Left lobe of liver (tissue), 2 donors: ENCODE results near the gene CDC42EP1. TPM values are rescaled to one million over a fixed set of nuclear protein-coding genes. Genes with fewer than 3 reads are reported as not detected.
"Not testable (repeated sequence)": the region's sequence is repeated elsewhere in the genome, so short reads cannot be mapped to it uniquely, and the experiment has no call there.

Source experiments
- ATAC-seq: fragments of 200-7000 bp; cut with Tn5 transposase; one replicate; pipeline ENCODE4 v1.9.1; 2020; ENCODE audit warnings: mild to moderate bottlenecking, moderate library complexity
- DNase-seq: peaks from one replicate; pipeline ENCODE4 v3.0.0-alpha.2; 2020; ENCODE audit warnings: low spot score
- total RNA-seq: library from RNA; stranded (reverse); gene quantifications from one replicate; pipeline ENCODE4 v1.2.1, GENCODE V29; 2021
- donor health status: DM: no; HTN: no; CAD: no; lungs with moderate emphysema.
- donor health status: DM: no; HTN: yes; CAD: no.

Gene CDC42EP1
- total RNA-seq, result 38.9 TPM

DNA sequence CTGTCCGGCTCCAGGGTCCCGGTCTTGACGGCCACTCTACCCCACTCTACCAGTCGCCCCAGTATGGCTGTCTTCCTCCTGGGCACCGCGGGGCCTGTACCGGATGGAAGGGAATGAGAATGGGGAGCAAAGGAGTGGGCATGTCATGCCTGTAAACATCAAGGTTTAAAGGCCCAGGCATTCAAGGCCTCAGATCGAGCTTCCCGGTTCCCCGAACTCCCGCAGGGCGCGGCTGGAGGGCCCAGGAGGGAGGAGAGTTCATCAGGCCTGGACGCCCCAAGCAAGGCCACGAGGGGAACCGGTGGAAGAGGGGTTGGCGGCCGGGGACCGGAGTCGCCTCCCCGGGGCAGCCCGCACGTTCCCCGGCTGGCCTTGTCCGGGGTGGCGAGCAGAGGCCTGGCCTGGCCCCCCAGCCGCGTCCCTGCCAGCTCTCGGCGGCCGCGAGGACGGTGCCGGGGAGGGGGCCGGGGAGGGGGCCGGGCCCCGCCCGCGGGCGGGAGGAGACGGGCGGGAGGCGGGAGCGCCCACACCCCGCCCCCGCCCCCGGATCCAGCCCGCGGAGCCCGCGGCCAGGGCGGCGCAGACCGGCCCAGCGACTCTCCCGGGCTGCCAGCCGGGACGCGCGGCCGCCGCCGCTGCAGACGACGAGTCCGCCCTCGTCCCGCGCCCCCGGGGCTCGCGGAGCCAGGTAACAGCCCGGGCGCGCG is at the start of gene CDC42EP1:
Gene CDC42EP1 (plus strand): TSS at position 580 of the 707 bp plus-strand sequence. CDS start 5,870 bp downstream, outside the sequence.
- ATAC-seq (peak; percentile 70), DNase-seq (peak; percentile 78)

- ATAC-seq (no peak), DNase-seq (no peak)
These were observed 48.7 kb upstream of the CDC42EP1 start for GRCh38 chr22:37511395-37512104.

GRCh38 chr22:37514526-37515051 is 45.7 kb upstream of the CDC42EP1 start:
- DNase-seq (no peak), ATAC-seq (no peak)

- DNase-seq (no peak), ATAC-seq (no peak)
These were observed 44.4 kb upstream of the CDC42EP1 start for GRCh38 chr22:37515901-37516300.

DNA sequence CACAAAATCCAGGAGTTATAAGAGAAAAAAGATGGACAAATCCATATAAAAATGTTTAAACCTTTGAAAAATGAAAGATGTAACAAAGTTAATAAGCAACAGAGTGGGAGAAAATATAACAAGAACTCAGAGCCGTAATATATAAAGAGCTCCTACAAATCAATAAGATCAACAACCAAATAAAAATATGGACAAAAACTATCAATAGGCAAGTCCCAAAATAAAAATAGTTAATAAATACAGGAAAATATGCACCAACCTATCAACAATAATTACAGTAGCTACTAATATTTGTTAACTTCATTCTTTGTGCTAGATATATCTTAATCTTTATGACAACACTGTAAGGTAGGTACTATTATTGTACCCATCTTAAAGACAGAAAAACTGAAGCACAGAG is 43.8 kb upstream of the CDC42EP1 start:
- ATAC-seq, result no peak

DNA sequence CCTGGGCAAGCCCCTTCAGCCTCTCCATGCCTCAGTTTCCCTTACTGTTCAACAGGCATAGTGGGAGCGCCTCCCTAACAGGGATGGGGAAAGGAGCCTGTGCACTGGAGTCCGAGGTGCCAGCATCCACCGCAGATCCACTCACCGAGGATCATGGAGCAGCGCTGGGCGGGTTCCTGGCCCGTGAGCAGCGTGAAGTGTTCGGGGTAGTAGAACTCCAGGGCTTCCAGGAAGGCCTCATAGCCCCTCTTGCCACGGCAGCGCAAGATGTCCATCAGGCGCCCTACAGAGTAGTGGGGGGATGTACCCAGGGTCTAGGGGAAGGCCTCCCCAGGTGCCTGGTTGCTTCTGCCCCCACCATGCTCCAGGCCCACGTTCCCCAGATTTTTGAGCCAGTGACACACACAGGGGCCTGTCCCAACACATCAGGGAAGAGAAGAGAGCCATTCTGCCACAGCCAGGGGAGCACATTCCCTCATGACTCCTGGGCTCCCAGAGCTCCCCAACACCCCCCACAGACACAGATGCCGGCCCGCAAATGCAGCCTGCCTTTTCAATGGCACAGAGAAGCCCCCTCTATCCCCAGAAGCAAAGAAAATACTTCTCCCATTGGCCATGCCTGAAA is 42.3 kb upstream of the CDC42EP1 start:
- ATAC-seq (no peak), DNase-seq (no peak)

More for the DNA sequence above, 43.8 kb upstream of the CDC42EP1 start:
- DNase-seq, result no peak

DNA sequence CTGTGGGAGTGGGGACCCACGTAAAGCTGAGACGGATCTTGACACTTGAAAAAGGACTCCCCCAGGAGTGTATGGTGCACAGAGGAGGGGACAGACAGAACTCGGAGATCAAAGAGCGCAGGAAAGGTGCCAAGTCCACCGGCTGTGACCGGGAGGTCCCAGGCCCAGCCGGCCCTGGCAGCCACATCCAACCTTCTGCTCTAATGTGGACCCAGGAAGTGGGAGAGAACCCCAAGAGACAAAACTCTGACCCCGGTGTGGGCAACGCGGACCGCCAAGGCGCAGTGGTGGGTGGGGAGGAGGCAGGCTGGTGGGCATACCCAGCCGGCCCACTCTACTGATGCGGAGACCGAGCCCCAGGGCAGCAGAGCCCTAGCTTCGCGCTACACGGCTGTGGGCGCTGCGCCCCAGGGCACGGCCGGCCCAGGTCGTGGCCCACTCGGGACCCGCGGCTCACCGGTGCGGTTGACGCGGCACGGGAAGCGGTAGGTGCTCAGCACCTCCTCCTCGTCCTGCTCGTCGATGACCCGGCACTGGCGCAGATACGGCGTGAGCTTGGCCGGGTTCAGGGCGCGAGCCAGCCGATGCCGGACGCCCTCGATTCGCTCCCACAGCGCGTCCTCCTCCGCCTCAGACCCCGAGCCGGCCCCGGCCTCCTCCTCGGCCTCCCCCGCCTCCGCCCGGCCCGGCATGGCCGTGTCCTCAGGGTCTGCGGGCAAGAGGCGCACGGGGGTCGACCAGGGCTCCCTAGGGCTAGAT is 41.6 kb upstream of the CDC42EP1 start:
- DNase-seq (peak; percentile 69), ATAC-seq (peak; percentile 63)

- peak; percentile 79 for ATAC-seq
- DNase-seq, result peak; percentile 64
These were observed 40.7 kb upstream of the CDC42EP1 start, which contains the start of gene CARD10 for GRCh38 chr22:37519268-37520195. TSS of gene CARD10 (minus strand) at chr22:37519415. CDS start at chr22:37519200, 215 bp downstream.

DNA sequence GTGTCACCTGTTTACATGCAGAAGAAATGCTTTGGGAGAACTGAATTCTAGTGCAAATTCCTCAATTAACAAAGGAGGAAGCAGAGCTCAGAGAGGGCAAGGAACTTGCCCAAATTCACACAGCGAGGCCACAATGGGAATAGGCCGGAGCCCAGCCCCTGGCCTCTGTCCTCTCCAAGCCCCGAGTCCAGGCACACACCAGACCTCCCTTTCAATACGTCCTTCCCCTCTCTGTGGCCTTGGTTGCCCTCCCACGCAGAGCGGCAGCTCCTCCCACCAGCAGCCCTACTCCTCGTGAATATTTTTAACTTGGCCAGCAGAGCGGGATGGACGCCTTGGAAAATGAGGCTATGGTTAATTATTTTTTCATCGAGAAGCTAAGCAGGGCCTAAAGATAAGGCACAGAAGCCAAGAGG is 39.5 kb upstream of the CDC42EP1 start:
- ATAC-seq, result no peak
- DNase-seq, result no peak

DNA sequence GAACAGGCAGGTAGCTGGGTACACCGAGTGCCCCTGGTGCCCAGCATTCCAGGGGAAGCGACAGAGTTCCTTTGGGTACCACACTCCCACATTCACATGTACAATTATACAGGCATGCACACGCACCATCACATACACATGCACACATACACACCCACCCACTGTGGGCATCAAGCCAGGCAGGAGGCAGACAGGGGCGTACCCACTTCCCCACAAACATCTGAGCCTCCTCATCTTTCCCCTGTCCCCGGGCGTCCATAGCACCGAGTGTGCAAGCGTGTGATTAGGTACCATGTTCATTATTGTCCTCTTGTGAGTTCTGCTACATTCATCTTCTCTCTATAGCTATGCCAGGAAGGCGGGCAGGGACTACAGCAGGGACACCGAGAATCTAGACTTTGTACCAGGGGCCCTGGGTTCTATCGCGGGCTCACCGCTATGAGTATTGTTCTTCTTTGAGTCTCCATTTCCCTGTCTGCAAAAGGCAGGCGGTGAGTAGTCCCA is 39.0 kb upstream of the CDC42EP1 start:
- DNase-seq (no peak), ATAC-seq (no peak)

DNA sequence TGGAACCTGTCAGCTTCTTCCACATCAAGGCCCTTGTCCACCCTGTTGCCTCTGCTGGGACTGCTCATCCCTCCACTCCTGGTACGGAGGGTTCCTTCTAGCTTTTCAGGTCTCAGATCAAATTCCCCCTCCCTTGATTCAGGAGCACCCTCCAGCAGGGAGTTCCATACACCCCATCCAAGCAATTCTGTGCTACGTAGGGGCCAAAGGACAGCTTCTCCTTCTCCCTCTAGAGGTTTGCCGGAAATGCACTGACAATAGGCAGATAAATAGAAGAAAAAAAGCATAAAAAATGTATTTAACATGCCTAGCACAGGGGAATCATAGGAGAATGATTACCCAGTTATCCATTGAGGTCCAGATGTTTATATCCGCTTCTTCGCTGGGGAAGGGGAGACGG is 37.8 kb upstream of the CDC42EP1 start:
- DNase-seq, result no peak
- no peak for ATAC-seq

DNA sequence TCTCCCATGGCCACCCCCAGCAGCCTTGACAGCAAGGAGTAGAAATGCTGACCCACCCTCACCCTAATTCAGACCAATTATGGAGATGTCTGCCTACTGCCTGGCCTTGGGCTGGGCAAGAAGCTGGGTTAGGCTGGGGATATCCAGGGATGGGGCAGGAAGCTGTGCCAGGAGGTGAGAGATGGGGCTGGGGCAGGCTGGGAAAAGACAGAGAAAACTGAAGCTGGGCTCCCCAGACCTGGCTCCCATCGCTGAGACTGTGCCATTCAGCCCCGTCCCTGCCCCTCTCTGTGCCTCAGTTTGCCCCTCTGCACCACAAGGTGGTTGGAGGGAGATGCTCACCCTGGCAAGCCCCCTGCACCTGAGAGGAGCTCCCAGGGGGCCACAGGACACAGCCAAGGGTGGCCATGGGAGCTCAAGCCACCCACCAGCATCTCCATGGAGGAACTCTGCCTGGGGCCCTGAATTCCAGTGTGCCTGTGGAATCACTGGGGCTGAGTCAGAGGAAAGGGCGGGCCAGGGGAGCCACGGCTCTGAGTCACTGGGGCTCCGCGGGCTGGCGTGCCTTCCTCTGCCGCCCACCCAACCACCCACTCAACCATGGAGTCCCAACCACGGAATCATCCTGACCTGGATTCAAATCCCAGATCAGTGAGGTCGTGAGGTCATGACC is 35.1 kb upstream of the CDC42EP1 start:
- DNase-seq (no peak), ATAC-seq (no peak)

DNA sequence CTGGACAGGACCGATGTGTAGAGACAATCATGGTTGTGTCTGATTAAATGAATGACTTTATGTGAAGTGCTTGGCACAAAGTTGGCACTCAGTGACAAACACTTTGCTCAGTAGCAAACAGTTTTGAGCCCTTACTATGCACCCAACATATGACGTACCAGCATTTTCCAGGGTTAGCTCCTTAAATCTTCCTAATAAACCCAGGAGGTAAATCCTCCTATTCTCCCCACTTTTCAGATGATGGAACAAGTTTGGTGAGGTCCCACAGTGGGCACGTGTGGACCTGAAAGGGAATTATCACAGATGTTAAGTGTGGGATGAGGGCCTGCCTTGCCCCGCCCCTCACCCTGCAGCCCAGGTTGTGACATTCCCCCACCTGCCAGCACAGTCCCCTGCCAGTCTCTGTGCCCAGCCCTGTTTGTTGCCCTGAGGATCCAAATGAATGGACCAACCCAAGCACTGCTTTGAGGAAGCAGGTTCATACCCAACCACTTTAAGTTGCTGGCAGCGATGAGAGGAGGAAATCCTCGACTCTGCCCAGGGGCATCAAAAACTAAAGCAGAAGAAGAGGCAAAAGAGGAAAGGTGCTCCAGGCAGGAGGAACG is 34.4 kb upstream of the CDC42EP1 start:
- DNase-seq (no peak), ATAC-seq (no peak)

GRCh38 chr22:37526376-37526775 is 33.9 kb upstream of the CDC42EP1 start:
- ATAC-seq, result no peak

GRCh38 chr22:37527081-37527752 is 33.1 kb upstream of the CDC42EP1 start:
- ATAC-seq, DNase-seq: not testable (repeated sequence)

More at GRCh38 chr22:37526376-37526775, 33.9 kb upstream of the CDC42EP1 start:
- DNase-seq, result no peak

DNA sequence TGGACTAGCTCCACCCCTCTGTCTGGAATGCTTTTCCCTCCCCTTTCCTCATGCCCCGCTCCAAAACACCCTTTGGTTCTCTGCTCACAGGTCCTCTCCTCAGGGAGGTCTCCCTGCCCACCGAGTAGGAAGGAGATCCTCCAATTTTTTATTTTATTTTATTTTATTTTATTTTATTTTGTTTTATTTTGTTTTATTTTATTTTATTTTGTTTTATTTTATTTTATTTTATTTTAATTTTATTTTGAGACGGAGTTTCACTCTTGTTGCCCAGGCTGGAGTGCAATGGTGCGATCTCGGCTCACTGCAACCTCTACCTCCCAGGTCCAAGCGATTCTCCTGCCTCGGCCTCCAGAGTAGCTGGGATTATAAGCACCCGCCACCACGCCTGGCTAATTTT is 32.3 kb upstream of the CDC42EP1 start:
- not testable (repeated sequence) for ATAC-seq, DNase-seq

GRCh38 chr22:37529652-37530345 is 30.5 kb upstream of the CDC42EP1 start:
- DNase-seq, result no peak
- ATAC-seq, result no peak
